Measurements from ENCODE around the gene ZNFX1. TPM values are rescaled to one million over a fixed set of nuclear protein-coding genes. Genes with fewer than 3 reads are reported as not detected.

ZNFX1 gene
- total RNA-seq, 3 donors from 2014 or later (not counting 1 experiment from before 2014, with no cell fraction given) = 55.8 to 58.5 (median 57.8) TPM

DNA sequence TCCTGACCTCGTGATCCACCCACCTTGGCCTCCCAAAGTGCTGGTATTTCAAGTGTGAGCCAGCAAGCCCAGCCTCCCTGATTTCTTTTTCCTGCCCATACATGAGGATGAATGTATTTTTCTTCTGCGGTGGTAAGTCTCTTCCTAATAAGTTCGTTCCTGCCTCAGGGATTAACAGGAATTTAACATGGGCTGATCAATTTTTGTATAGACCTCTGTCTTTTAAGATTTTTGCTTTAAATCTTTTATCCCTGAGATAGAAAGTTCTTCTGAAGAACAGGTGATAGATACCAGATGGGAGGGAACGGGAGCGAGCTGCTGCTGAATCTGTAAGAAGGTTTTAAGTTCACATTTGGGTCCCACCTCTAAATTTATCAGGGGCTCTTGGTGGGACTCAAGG, 7.0 kb upstream of the ZNFX1 start:
- H3K27ac ChIP-seq (ENCODE audit: low read length) = no peak overlapping the region
- Mint-ChIP-seq H3K27ac (peak overlapping the region; percentile 79 to 95), H3K4me1 (peaks cover 75 to 84% of the 10 kb centered on the region in 2 donors), H3K4me3 (no peak overlapping the region), H3K9me3 (peaks cover 9 to 19% of the 10 kb centered on the region in 2 donors), H3K27me3 (ENCODE audit: low read depth in 2 of 2) (no peaks in the 10 kb centered on the region), H3K36me3 (peaks cover 94% of the 10 kb centered on the region)
- DNase-seq = no peak
- ATAC-seq = no peak
- H3K9me3 ChIP-seq (ENCODE audit: control insufficient read depth, insufficient read depth, low read length) = peaks cover 62% of the 10 kb centered on the region
- intact Hi-C loops (cut with micrococcal nuclease) = no loop called here
- TF ChIP-seq, protein P1, sequence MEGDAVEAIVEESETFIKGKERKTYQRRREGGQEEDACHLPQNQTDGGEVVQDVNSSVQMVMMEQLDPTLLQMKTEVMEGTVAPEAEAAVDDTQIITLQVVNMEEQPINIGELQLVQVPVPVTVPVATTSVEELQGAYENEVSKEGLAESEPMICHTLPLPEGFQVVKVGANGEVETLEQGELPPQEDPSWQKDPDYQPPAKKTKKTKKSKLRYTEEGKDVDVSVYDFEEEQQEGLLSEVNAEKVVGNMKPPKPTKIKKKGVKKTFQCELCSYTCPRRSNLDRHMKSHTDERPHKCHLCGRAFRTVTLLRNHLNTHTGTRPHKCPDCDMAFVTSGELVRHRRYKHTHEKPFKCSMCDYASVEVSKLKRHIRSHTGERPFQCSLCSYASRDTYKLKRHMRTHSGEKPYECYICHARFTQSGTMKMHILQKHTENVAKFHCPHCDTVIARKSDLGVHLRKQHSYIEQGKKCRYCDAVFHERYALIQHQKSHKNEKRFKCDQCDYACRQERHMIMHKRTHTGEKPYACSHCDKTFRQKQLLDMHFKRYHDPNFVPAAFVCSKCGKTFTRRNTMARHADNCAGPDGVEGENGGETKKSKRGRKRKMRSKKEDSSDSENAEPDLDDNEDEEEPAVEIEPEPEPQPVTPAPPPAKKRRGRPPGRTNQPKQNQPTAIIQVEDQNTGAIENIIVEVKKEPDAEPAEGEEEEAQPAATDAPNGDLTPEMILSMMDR (IDR thresholded peaks at IDR 0.05) = no peak
- H3K4me1 ChIP-seq (ENCODE audit: control insufficient read depth, insufficient read depth, low read length) = peaks cover 31% of the 10 kb centered on the region
- peaks cover 93% of the 10 kb centered on the region for H3K36me3 ChIP-seq (ENCODE audit: control insufficient read depth, insufficient read depth, low read length)
- no peak overlapping the region for H3K4me3 ChIP-seq (ENCODE audit: low read length)
- H3K27me3 ChIP-seq (ENCODE audit: control insufficient read depth, insufficient read depth, low read length) = no peaks in the 10 kb centered on the region
- 86% methylated on average over 5 of the region's 5 CpGs for WGBS (ENCODE audit: insufficient coverage)

DNA sequence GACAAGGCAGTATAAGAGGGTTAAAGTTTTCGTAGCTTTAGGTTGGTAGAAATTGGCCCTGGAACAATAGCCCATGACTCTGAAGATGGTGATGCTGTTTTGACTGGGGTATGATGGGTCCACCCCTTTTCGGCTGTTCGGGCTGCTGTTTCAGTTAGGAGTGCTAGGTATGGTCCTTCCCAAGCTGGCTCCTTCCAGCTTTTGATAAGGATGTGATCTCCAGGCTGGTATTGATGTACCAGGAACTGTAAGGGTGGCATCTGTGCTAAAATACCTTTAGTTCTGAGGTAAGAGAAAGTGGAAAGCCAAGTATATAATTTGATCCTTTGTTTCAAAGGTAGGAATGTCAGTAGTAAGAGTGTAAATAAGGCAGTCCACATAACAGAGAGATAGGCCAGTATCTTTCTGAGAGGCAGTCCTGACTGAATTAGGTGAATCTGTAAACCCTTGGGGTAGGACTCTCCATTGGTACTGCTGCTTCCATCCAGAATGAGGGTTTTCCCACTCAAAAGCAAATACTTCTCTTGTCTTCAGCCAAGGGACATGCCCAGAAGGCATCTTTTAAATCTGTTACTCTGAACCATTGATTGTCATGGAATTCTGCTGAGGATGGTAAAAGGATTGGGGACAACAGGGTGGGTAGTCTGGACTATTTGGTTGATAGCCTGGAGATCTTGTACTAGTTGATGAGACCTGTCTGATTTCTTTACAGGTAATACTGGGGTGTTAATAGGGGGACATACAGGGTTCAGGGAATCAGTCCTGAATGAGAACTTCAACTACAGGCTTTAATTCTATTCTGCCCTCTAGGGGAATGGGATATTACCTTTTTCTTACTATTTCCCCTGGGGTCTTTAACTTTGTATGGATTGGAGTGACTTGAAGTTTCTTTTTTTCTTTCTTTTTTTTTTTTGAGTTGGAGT, 6.1 kb upstream of the ZNFX1 start:
- H3K9me3 ChIP-seq (ENCODE audit: control insufficient read depth, insufficient read depth, low read length) = peaks cover 62% of the 10 kb centered on the region
- WGBS (ENCODE audit: insufficient coverage) = 74% methylated on average over 3 of the region's 3 CpGs
- TF ChIP-seq, protein P1 (IDR thresholded peaks at IDR 0.05) = no peak
- no peaks in the 10 kb centered on the region for H3K27me3 Mint-ChIP-seq (ENCODE audit: low read depth in 2 of 2)
- H3K36me3 ChIP-seq (ENCODE audit: control insufficient read depth, insufficient read depth, low read length) = peaks cover 94% of the 10 kb centered on the region
- H3K36me3 Mint-ChIP-seq = peaks cover 94% of the 10 kb centered on the region
- peaks cover 38% of the 10 kb centered on the region for H3K4me1 ChIP-seq (ENCODE audit: control insufficient read depth, insufficient read depth, low read length)
- H3K27me3 ChIP-seq (ENCODE audit: control insufficient read depth, insufficient read depth, low read length) = no peaks in the 10 kb centered on the region
- peak overlapping the region; percentile 31 for H3K4me3 Mint-ChIP-seq
- intact Hi-C loops (cut with micrococcal nuclease) = no loop called here
- ATAC-seq = peak in 1 of 3 donors; percentile 7
- no peak overlapping the region for H3K4me3 ChIP-seq (ENCODE audit: low read length)
- H3K27ac ChIP-seq (ENCODE audit: low read length) = peak overlapping the region; percentile 46
- peak overlapping the region; percentile 79 to 95 for H3K27ac Mint-ChIP-seq
- peaks cover 9 to 19% of the 10 kb centered on the region in 2 donors for H3K9me3 Mint-ChIP-seq
- DNase-seq = no peak
- peaks cover 83 to 93% of the 10 kb centered on the region in 2 donors for H3K4me1 Mint-ChIP-seq

DNA sequence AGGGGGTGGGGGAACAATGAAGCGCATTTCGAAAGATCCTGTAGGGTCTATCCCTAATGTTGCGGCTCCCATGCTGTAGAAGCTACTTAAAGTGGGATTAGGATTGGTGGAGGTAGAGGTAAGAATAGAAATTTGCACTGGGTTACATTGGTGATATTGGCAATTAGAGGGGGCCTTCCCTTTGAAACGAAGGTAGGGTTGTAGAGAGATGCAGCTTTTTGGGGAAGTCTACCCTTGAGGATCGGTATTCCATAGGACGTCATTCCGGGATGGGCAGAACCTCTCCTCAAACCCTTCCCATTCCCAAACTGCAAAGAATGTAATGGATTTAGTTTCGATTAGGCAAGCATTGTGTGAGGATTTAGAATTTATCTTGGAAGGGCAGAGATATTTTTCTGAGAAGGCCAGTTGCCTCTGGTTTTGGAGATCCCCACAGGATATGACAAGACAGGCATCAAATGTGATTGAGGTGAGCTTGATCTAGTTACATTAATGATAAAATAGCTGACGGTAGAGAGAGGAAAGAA, 5.4 kb upstream of the ZNFX1 start:
- H3K9me3 ChIP-seq (ENCODE audit: control insufficient read depth, insufficient read depth, low read length) = peaks cover 59% of the 10 kb centered on the region
- H3K27me3 ChIP-seq (ENCODE audit: control insufficient read depth, insufficient read depth, low read length) = no peaks in the 10 kb centered on the region
- H3K4me3 Mint-ChIP-seq = peak overlapping the region; percentile 17
- DNase-seq (peak in 1 of 2 donors; percentile 62), ATAC-seq (no peak)
- H3K36me3 ChIP-seq (ENCODE audit: control insufficient read depth, insufficient read depth, low read length) = peaks cover 87% of the 10 kb centered on the region
- H3K27me3 Mint-ChIP-seq (ENCODE audit: low read depth in 2 of 2) = no peaks in the 10 kb centered on the region
- TF ChIP-seq, protein P1 (IDR thresholded peaks at IDR 0.05) = no peak
- peaks cover 41% of the 10 kb centered on the region for H3K4me1 ChIP-seq (ENCODE audit: control insufficient read depth, insufficient read depth, low read length)
- intact Hi-C loops (cut with micrococcal nuclease) = no loop called here
- peaks cover 9 to 19% of the 10 kb centered on the region in 2 donors for H3K9me3 Mint-ChIP-seq
- WGBS (ENCODE audit: insufficient coverage) = 88% methylated on average over 8 of the region's 9 CpGs
- H3K4me1 Mint-ChIP-seq = peaks cover 90 to 98% of the 10 kb centered on the region in 2 donors
- peaks cover 87% of the 10 kb centered on the region for H3K36me3 Mint-ChIP-seq
- H3K27ac Mint-ChIP-seq = peak overlapping the region; percentile 79 to 95
- H3K4me3 ChIP-seq (ENCODE audit: low read length) = no peak overlapping the region
- peak overlapping the region; percentile 46 for H3K27ac ChIP-seq (ENCODE audit: low read length)

Data from natural killer cell (primary cell).